HEK293 (cell line): ENCODE measurements around the gene TDRD3.

Source experiments
- KLF10 ChIP-seq: fragments of 450-650 bp; IDR thresholded peaks from 2 replicates; pipeline ENCODE4 v1.5.1; 2018; ENCODE audit warnings: missing biosample characterization, mild to moderate bottlenecking, missing genetic modification characterization
- KLF7 ChIP-seq: fragments of 450-650 bp; formaldehyde crosslinking; IDR thresholded peaks from 2 replicates; pipeline ENCODE4 v1.5.1; 2016; ENCODE audit warnings: missing biosample characterization, missing genetic modification characterization, borderline replicate concordance
- YY1 ChIP-seq: fragments of 450-650 bp; formaldehyde crosslinking; IDR thresholded peaks from 2 replicates; pipeline ENCODE4 v1.5.1; 2018; ENCODE audit warnings: missing biosample characterization, missing genetic modification characterization
- TF ChIP-seq, protein P1 (sequence below): fragments of 450-650 bp; formaldehyde crosslinking; IDR thresholded peaks from 2 replicates; pipeline ENCODE4 v1.5.1; 2016; ENCODE audit warnings: missing biosample characterization, missing genetic modification characterization

DNA sequence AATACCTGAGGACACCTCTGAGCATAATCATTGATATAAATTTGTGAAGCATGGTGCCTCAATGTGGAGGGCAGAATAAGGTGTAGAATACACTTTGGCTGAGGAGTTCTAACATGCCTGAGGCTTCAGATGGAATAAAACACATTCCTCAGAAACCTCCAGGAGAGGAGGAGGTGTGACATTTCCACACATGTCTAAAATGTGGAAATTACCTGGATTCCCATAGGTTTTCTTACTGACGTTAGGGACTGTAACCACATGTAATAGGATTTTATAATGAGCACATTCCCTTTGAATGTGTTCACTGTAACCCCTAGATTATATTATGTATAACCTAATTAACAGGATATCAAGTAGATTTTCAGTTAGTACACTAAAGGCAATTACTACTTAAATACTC, 226.1 kb downstream of the TDRD3 start:
- TF ChIP-seq KLF10: no peak
- TF ChIP-seq, protein P1, sequence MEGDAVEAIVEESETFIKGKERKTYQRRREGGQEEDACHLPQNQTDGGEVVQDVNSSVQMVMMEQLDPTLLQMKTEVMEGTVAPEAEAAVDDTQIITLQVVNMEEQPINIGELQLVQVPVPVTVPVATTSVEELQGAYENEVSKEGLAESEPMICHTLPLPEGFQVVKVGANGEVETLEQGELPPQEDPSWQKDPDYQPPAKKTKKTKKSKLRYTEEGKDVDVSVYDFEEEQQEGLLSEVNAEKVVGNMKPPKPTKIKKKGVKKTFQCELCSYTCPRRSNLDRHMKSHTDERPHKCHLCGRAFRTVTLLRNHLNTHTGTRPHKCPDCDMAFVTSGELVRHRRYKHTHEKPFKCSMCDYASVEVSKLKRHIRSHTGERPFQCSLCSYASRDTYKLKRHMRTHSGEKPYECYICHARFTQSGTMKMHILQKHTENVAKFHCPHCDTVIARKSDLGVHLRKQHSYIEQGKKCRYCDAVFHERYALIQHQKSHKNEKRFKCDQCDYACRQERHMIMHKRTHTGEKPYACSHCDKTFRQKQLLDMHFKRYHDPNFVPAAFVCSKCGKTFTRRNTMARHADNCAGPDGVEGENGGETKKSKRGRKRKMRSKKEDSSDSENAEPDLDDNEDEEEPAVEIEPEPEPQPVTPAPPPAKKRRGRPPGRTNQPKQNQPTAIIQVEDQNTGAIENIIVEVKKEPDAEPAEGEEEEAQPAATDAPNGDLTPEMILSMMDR (tag by site-specific recombination): no peak
- no peak for TF ChIP-seq KLF7 (tag by site-specific recombination)
- TF ChIP-seq YY1 (tag by site-specific recombination): no peak
